SW 1271 (cell line): ENCODE measurements around the gene PAX7.
"Not testable (repeated sequence)": the region's sequence is repeated elsewhere in the genome, so short reads cannot be mapped to it uniquely, and the experiment has no call there.

Experiments
- DNase-seq, 2 experiments: peaks; one replicate each; lab custom pipeline; 2025; lab: John Stamatoyannopoulos, UW

PAX7 gene

GRCh38 chr1:18658831-18659230 lies 28.2 kb downstream of the PAX7 start:
- no peak for DNase-seq

GRCh38 chr1:18661404-18662285 lies 31.0 kb downstream of the PAX7 start:
- no peak for DNase-seq

GRCh38 chr1:18662286-18662639 lies 31.6 kb downstream of the PAX7 start:
- DNase-seq = no peak

GRCh38 chr1:18666317-18666920 lies 35.8 kb downstream of the PAX7 start:
- DNase-seq = no peak

GRCh38 chr1:18667333-18667732 lies 36.7 kb downstream of the PAX7 start:
- DNase-seq = no peak

- no peak for DNase-seq
Observed at GRCh38 chr1:18668046-18668445, 37.4 kb downstream of the PAX7 start.

- no peak for DNase-seq
Observed at GRCh38 chr1:18668750-18669404, 38.2 kb downstream of the PAX7 start.

- DNase-seq = no peak
Observed at GRCh38 chr1:18670121-18670867, 39.6 kb downstream of the PAX7 start.

GRCh38 chr1:18670868-18671225 lies 40.2 kb downstream of the PAX7 start:
- no peak for DNase-seq

GRCh38 chr1:18673976-18674375 lies 43.3 kb downstream of the PAX7 start:
- no peak for DNase-seq

GRCh38 chr1:18676332-18676781 lies 45.7 kb downstream of the PAX7 start:
- no peak for DNase-seq

- peak; percentile 25 to 64 for DNase-seq
Observed at GRCh38 chr1:18681423-18681835, 50.8 kb downstream of the PAX7 start.

GRCh38 chr1:18682375-18682774 lies 51.7 kb downstream of the PAX7 start:
- no peak for DNase-seq

- DNase-seq = no peak
Observed at GRCh38 chr1:18684303-18684702, 53.7 kb downstream of the PAX7 start.

- no peak for DNase-seq
Observed at GRCh38 chr1:18686540-18686939, 55.9 kb downstream of the PAX7 start.

GRCh38 chr1:18687273-18687672 lies 56.6 kb downstream of the PAX7 start:
- no peak for DNase-seq

- no peak for DNase-seq
Observed at GRCh38 chr1:18691648-18692047, 61.0 kb downstream of the PAX7 start.

- DNase-seq = no peak
Observed at GRCh38 chr1:18693256-18694098, 62.8 kb downstream of the PAX7 start.

GRCh38 chr1:18694289-18694688 lies 63.6 kb downstream of the PAX7 start:
- DNase-seq = not testable (repeated sequence)

- DNase-seq = no peak
Observed at GRCh38 chr1:18697541-18697940, 66.9 kb downstream of the PAX7 start.

GRCh38 chr1:18700530-18700929 lies 69.9 kb downstream of the PAX7 start:
- no peak for DNase-seq
